Left colon (tissue), 2 donors: Measurements from ENCODE around the gene DNASE1L3. TPM values are rescaled to one million over a fixed set of nuclear protein-coding genes. Genes with fewer than 3 reads are reported as not detected.
"Not testable (repeated sequence)": the region's sequence is repeated elsewhere in the genome, so short reads cannot be mapped to it uniquely, and the experiment has no call there.

ENCODE experiments used
- ATAC-seq: fragments of 200-7000 bp; cut with Tn5 transposase; one replicate; pipeline ENCODE4 v1.9.1; 2020; ENCODE audit warnings: mild to moderate bottlenecking, moderate library complexity
- DNase-seq, 2 donors: peaks; one replicate each; pipeline ENCODE4 v3.0.0-alpha.2; 2020
- intact Hi-C, 2 donors: fragments of 100-400 bp; cut with DNase I in 1 of 2; cut with micrococcal nuclease in 1 of 2; formaldehyde crosslinking; loops; one replicate each; pipeline versions ENCODE4 v1.11.2 to v1.14.0; 2022; cut with DNase I, micrococcal nuclease
- long read RNA-seq: library from polyadenylated mRNA; unstranded; transcript quantifications from one replicate; pipeline ENCODE4 v2.0.0, GENCODE V29; 2021
- total RNA-seq, 2 donors: library from RNA; stranded (reverse); fragmentation: NEBNext Ultra II Directional; extraction: Animal tissue kit (Norgen Biotek cat#: 25700); gene quantifications; one replicate each; pipeline ENCODE4 v1.2.1, GENCODE V29; 2021
- donor health status: DM: no; HTN: no; CAD: no.
- donor health status: DM: yes; HTN: yes; CAD: no.

The DNASE1L3 gene
- 1 to 10 TPM; 1.2 to 8.1 TPM for total RNA-seq
- long read RNA-seq = 0 reads

GRCh38 chr3:58210761-58211460 lies at the start of gene DNASE1L3:
Gene DNASE1L3, minus strand, starts transcription at chr3:58210972. Its CDS starts 66 bp downstream, at chr3:58210906.
- DNase-seq (no peak), ATAC-seq (no peak)
- intact Hi-C loops = no loop called here

- no peak for DNase-seq
- ATAC-seq = no peak
- intact Hi-C loops = no loop called here
These were observed 49.5 kb upstream of the DNASE1L3 start for GRCh38 chr3:58260261-58260731.

GRCh38 chr3:58258392-58259055 lies 47.8 kb upstream of the DNASE1L3 start:
- ATAC-seq (no peak), DNase-seq (no peak)
- intact Hi-C loops = no loop called here

- intact Hi-C loops = no loop called here
- DNase-seq (no peak), ATAC-seq (no peak)
These were observed 45.7 kb upstream of the DNASE1L3 start for GRCh38 chr3:58256511-58256910.

- no peak for ATAC-seq
- intact Hi-C loops = no loop called here
- DNase-seq = no peak
These were observed 45.3 kb upstream of the DNASE1L3 start for GRCh38 chr3:58256061-58256460.

- intact Hi-C loops = no loop called here
- DNase-seq (no peak), ATAC-seq (peak; percentile 69)
These were observed 43.4 kb upstream of the DNASE1L3 start for GRCh38 chr3:58254144-58254543.

- DNase-seq = no peak
- no peak for ATAC-seq
- intact Hi-C loops = no loop called here
These were observed 40.9 kb upstream of the DNASE1L3 start for GRCh38 chr3:58251631-58252035.

- peak; percentile 23 to 30 for DNase-seq
- ATAC-seq = peak; percentile 49
- intact Hi-C loops = no loop called here
These were observed 39.4 kb upstream of the DNASE1L3 start for GRCh38 chr3:58250093-58250707.

- intact Hi-C loops = no loop called here
- ATAC-seq (peak; percentile 92), DNase-seq (peak; percentile 67 to 82)
These were observed 38.8 kb upstream of the DNASE1L3 start for GRCh38 chr3:58249358-58250092.

- no peak for ATAC-seq
- intact Hi-C loops = no loop called here
- no peak for DNase-seq
These were observed 35.6 kb upstream of the DNASE1L3 start for GRCh38 chr3:58246148-58247047.

- intact Hi-C loops = no loop called here
- no peak for ATAC-seq
- DNase-seq = no peak
These were observed 33.3 kb upstream of the DNASE1L3 start for GRCh38 chr3:58243976-58244585.

- ATAC-seq, DNase-seq, intact Hi-C loops: not testable (repeated sequence)
These were observed 32.1 kb upstream of the DNASE1L3 start for GRCh38 chr3:58242860-58243259.

- intact Hi-C loops = no loop called here
- no peak for DNase-seq
- ATAC-seq = no peak
These were observed 31.6 kb upstream of the DNASE1L3 start for GRCh38 chr3:58242340-58242739.

- DNase-seq (no peak), ATAC-seq (no peak)
- intact Hi-C loops = no loop called here
These were observed 30.7 kb upstream of the DNASE1L3 start for GRCh38 chr3:58241306-58242044.

GRCh38 chr3:58238830-58239229 lies 28.1 kb upstream of the DNASE1L3 start:
- DNase-seq (no peak), ATAC-seq (no peak)
- intact Hi-C loops = no loop called here

- intact Hi-C loops = no loop called here
- ATAC-seq (peak; percentile 72), DNase-seq (peak; percentile 68 to 78)
These were observed 27.3 kb upstream of the DNASE1L3 start for GRCh38 chr3:58237941-58238681.
